ENCODE data around the gene ZNF454. TPM values are rescaled to one million over a fixed set of nuclear protein-coding genes. Genes with fewer than 3 reads are reported as not detected.

The ZNF454 gene
- polyA plus RNA-seq, 6 donors from 2014 or later, result 0.40 TPM; not detected in 5

DNA sequence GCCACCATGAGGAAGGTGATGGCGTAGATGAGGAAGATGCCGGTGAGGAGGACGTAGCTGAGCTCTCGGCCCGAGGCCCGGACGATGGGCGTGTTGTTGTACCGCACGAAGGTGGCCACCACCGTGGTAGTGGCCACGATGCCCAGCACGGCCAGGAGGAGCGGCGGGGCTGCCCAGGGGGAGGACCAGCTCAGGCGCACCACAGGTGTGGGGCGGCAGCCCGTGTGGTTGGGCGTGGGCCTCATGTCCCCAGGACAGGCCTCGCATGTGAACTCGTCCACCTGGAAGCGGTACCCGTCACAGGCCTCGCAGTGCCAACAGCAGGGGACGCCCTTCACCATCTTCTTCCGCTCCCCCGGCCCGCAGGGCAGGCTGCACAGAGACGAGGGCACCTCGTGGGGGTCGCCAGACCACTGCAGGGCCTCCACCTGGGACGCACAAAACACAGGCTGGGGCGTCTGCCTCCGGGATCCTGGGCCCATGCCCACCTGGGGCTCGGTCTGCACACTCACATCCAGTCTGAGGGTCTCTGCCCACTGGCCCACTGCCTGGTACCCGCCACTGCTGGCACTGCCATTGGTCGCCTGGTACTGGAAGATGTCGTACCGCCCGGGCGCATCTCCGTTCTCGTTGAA is 45.4 kb downstream of the ZNF454 start:
- H3K27ac Mint-ChIP-seq, result no peak overlapping the region
- no peaks in the 10 kb centered on the region for H3K36me3 Mint-ChIP-seq
- no peaks in the 10 kb centered on the region for H3K4me1 Mint-ChIP-seq
- peaks cover 6 to 31% (median 12%) of the 10 kb centered on the region in 7 donors for H3K9me3 Mint-ChIP-seq
- DNase-seq (no peak), ATAC-seq (ENCODE audit: low read depth in 2 of 2) (no peak)
- peaks cover 0 to under 1% (median 0%) of the 10 kb centered on the region in 3 donors for H3K27me3 Mint-ChIP-seq
- no peak overlapping the region for H3K4me3 Mint-ChIP-seq

DNA sequence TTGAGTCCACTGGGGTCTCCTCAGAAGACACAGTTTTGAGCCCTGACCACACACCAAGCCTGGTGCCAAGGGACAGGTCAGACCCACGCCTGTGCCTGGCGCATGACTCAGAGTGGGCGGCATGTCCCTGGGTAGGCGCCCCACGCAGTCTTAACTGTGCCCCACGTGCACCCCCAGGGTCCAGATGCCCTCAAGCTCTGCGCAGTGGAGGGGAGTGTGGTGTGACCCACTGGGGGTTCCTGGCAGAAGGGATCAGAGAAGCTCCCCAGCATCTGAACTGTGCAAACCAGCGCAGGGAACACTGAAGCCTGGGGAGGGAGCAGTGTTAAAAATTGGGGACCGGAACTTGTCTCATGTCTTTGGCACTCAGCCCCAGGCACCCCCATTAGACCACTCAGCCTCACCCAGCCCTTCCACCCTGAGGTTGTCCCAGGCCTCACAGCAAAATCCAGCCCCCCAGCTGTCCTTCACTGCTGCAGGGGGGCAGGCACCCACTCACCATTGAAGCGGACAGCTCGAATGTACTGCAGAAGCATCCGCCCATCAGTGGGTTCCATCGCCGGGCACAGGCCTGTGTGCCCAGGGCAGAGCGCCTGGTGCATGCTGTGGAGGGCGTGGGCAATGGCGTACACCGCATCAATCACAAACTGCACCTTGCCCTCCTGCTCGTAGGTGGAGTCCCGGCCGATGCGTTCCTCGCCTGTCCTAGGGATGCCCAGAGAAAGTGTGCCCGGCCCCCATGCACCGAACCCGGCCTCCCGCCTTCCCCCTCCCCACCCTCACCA is 47.6 kb downstream of the ZNF454 start:
- Mint-ChIP-seq H3K4me3 (peak overlapping the region in 1 of 8 donors; percentile 52), H3K9me3 (peaks cover 3 to 23% (median 12%) of the 10 kb centered on the region in 7 donors), H3K36me3 (peaks cover 0 to 15% of the 10 kb centered on the region in 2 donors), H3K4me1 (peaks cover 0 to 6% (median 4%) of the 10 kb centered on the region in 3 donors), H3K27ac (no peak overlapping the region), H3K27me3 (peaks cover 10 to 22% (median 21%) of the 10 kb centered on the region in 3 donors)
- ATAC-seq (ENCODE audit: low read depth in 2 of 2) (no peak), DNase-seq (no peak)

GRCh38 chr5:178989311-178989710 is 48.3 kb downstream of the ZNF454 start:
- no peak for ATAC-seq (ENCODE audit: low read depth in 2 of 2)
- H3K4me3 Mint-ChIP-seq, result no peak overlapping the region
- peaks cover 0 to 6% (median 4%) of the 10 kb centered on the region in 3 donors for H3K4me1 Mint-ChIP-seq
- H3K27ac Mint-ChIP-seq, result no peak overlapping the region
- H3K27me3 Mint-ChIP-seq, result peaks cover 11 to 28% (median 28%) of the 10 kb centered on the region in 3 donors
- H3K36me3 Mint-ChIP-seq, result peaks cover 0 to 15% of the 10 kb centered on the region in 2 donors
- peaks cover 3 to 23% (median 12%) of the 10 kb centered on the region in 7 donors for H3K9me3 Mint-ChIP-seq
- no peak for DNase-seq

DNA sequence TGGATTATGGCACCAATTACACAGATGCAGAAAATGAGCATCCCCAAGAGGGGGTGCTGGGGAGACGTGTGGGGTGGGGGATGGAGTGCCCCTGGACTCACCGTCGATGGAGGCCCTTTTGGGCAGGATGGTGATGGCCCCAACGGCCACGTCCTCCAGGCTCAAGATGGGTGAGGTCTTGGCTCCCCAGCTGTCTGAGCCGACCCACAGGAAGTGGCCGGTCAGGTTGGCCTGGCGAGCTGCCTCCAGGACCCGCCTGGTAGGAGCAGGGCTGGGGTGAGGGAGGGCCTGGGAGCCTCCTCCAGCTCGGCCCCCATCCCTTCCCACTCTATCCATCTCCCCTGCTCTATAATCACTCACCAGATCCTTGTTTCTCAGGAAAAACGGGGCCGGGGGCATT is 49.5 kb downstream of the ZNF454 start:
- Mint-ChIP-seq H3K9me3 (peaks cover 3 to 23% (median 13%) of the 10 kb centered on the region in 7 donors), H3K4me3 (no peak overlapping the region), H3K27ac (no peak overlapping the region), H3K36me3 (peaks cover 0 to 20% of the 10 kb centered on the region in 2 donors), H3K27me3 (peaks cover 11 to 34% (median 33%) of the 10 kb centered on the region in 3 donors), H3K4me1 (peaks cover 5 to 9% (median 7%) of the 10 kb centered on the region in 3 donors)
- ATAC-seq (ENCODE audit: low read depth in 2 of 2), result no peak
- DNase-seq, result no peak

GRCh38 chr5:178991190-178992145 is 50.5 kb downstream of the ZNF454 start:
- DNase-seq, result no peak
- Mint-ChIP-seq H3K27me3 (peaks cover 14 to 44% (median 43%) of the 10 kb centered on the region in 3 donors), H3K4me3 (no peak overlapping the region), H3K36me3 (peaks cover 0 to 24% of the 10 kb centered on the region in 2 donors), H3K9me3 (peaks cover 3 to 23% (median 11%) of the 10 kb centered on the region in 7 donors), H3K27ac (peak overlapping the region in 1 of 6 donors; percentile 9), H3K4me1 (peaks cover 8 to 9% (median 9%) of the 10 kb centered on the region in 3 donors)
- no peak for ATAC-seq (ENCODE audit: low read depth in 2 of 2)

- peaks cover 1 to 18% (median 10%) of the 10 kb centered on the region in 7 donors for H3K9me3 Mint-ChIP-seq
- H3K36me3 Mint-ChIP-seq, result peaks cover 0 to 24% of the 10 kb centered on the region in 2 donors
- no peak overlapping the region for H3K27ac Mint-ChIP-seq
- peak overlapping the region in 1 of 8 donors; percentile 41 for H3K4me3 Mint-ChIP-seq
- H3K4me1 Mint-ChIP-seq, result peaks cover 8 to 9% (median 9%) of the 10 kb centered on the region in 3 donors
- DNase-seq, result no peak
- ATAC-seq (ENCODE audit: low read depth in 2 of 2), result no peak
- H3K27me3 Mint-ChIP-seq, result peaks cover 19 to 52% (median 48%) of the 10 kb centered on the region in 3 donors
Measured at GRCh38 chr5:178992291-178992895, 51.4 kb downstream of the ZNF454 start.

DNA sequence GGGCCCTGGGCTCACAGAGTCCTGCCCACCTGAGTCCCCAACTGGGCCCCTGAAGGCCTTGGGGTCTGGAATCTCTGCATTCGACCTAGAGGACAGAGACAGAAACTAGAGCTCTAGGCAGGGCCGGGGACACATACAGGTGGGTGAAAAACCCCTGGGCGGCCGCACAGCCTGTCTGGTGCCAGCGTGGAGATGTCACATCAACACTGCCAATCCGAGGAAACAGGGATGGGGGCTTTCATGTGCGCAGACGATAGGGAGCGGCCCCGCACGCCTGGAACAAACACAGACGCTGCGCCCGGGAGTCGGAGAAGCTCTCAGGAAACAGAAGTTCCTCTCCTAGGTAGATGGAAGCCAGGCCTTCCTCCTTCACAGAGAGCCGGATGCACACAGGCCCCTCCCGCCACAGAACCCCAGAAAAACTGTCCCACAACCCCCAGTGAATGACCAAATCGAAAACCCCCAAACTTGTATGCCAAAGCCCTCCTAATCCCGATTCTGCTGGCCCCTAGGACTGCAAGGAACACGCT is 52.3 kb downstream of the ZNF454 start:
- peaks cover 0 to 12% (median 6%) of the 10 kb centered on the region in 7 donors for H3K9me3 Mint-ChIP-seq
- peak overlapping the region in 2 of 8 donors; percentile 4 to 35 for H3K4me3 Mint-ChIP-seq
- ATAC-seq (ENCODE audit: low read depth in 2 of 2) (no peak), DNase-seq (no peak)
- peaks cover 0 to 24% of the 10 kb centered on the region in 2 donors for H3K36me3 Mint-ChIP-seq
- peaks cover 8 to 9% (median 9%) of the 10 kb centered on the region in 3 donors for H3K4me1 Mint-ChIP-seq
- peaks cover 19 to 53% (median 48%) of the 10 kb centered on the region in 3 donors for H3K27me3 Mint-ChIP-seq
- peak overlapping the region in 1 of 6 donors; percentile 72 for H3K27ac Mint-ChIP-seq

DNA sequence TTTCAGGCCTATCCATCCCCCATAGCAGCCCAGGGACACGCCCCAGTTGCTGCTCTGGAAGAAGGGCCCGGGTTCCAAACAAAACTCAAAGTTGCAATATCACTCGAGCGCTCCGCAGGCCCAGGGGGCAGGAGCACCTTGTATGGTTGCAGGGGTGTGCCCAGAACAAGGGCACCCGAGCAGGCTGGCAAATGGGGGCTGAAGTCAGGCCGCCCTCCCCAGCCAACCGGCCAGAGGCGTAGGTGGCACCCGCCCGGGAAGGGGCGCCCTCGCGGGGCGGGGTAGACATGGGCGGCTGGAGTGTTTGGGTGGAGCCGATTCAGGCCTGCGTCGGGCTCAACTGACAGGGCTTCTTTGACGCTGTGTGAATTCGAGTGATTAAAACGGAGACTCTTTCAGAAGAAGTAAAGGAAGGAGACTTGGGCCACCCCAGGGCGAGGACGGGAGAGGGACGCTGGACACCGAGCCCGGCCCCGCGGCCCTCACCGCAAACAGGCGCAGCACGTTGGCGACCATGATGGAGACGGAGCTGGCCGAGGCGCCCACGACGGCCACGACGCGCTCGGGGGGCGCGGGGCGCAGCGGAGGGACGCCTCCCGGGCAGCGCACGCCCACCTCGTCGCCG is 53.1 kb downstream of the ZNF454 start:
- ATAC-seq (ENCODE audit: low read depth in 2 of 2) (no peak), DNase-seq (no peak)
- H3K27ac Mint-ChIP-seq, result no peak overlapping the region
- H3K4me1 Mint-ChIP-seq, result peaks cover 8 to 9% (median 9%) of the 10 kb centered on the region in 3 donors
- H3K9me3 Mint-ChIP-seq, result peaks cover 3 to 12% (median 6%) of the 10 kb centered on the region in 7 donors
- peaks cover 19 to 58% (median 48%) of the 10 kb centered on the region in 3 donors for H3K27me3 Mint-ChIP-seq
- H3K36me3 Mint-ChIP-seq, result peaks cover 0 to 24% of the 10 kb centered on the region in 2 donors
- no peak overlapping the region for H3K4me3 Mint-ChIP-seq

DNA sequence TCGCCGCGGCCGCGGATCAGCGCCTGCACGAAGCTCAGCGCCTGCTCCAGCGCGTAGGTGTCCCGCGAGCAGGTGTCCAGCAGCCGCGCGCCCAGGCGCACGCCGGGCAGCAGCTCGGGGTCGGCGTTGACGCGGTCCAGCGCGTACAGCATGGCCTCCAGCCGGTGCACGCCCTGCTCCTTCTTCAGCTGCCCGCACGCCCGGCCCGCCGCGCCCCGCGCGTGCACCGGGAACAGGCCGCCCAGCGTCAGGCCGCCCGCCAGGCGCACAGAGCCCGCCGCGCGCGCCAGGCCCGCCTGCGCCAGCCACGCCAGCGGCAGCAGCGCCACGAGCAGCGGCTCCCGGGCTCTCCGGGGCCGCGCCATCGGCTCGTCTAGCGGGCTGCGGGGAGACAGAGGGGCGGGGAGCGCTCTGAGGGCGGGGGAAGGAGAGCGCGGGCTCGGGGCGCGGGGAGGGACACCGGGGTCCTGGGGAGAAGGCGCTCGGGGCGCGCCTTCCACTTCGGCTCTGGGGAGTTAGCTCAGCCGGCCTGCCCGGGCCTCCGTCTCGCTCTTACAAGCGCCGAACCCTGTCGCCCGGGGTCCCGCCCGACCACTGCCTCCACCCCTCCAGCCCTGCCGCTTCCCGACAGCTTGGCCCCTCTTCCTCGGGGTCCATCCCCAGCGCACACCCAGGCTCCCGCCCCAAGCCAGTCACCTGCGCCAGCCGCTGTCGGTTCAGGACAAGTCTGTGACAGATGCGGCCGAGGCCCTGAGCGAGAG is 53.8 kb downstream of the ZNF454 start, which contains the start of gene GRM6:
Gene GRM6 (minus strand): TSS at position 741 of the 761 bp plus-strand sequence. CDS start 376 bp downstream, at position 365.
- peaks cover 0 to 12% (median 4%) of the 10 kb centered on the region in 7 donors for H3K9me3 Mint-ChIP-seq
- DNase-seq, result no peak
- peaks cover 0 to 24% of the 10 kb centered on the region in 2 donors for H3K36me3 Mint-ChIP-seq
- H3K4me1 Mint-ChIP-seq, result peaks cover 8 to 9% (median 9%) of the 10 kb centered on the region in 3 donors
- peaks cover 19 to 59% (median 48%) of the 10 kb centered on the region in 3 donors for H3K27me3 Mint-ChIP-seq
- no peak within 1 kb of the TSS for H3K27ac Mint-ChIP-seq
- H3K4me3 Mint-ChIP-seq, result peak within 1 kb of the TSS in 2 of 8 donors; percentile 55 to 57
- ATAC-seq (ENCODE audit: low read depth in 2 of 2), result no peak

GRCh38 chr5:178995341-178995690 is 54.3 kb downstream of the ZNF454 start:
- no peak for ATAC-seq (ENCODE audit: low read depth in 2 of 2)
- Mint-ChIP-seq H3K27ac (no peak overlapping the region), H3K36me3 (peaks cover 0 to 24% of the 10 kb centered on the region in 2 donors), H3K27me3 (peaks cover 19 to 59% (median 48%) of the 10 kb centered on the region in 3 donors), H3K4me3 (peak overlapping the region in 2 of 8 donors; percentile 17 to 55), H3K9me3 (peaks cover 0 to 10% (median 4%) of the 10 kb centered on the region in 7 donors), H3K4me1 (peaks cover 8 to 9% (median 9%) of the 10 kb centered on the region in 3 donors)
- no peak for DNase-seq

DNA sequence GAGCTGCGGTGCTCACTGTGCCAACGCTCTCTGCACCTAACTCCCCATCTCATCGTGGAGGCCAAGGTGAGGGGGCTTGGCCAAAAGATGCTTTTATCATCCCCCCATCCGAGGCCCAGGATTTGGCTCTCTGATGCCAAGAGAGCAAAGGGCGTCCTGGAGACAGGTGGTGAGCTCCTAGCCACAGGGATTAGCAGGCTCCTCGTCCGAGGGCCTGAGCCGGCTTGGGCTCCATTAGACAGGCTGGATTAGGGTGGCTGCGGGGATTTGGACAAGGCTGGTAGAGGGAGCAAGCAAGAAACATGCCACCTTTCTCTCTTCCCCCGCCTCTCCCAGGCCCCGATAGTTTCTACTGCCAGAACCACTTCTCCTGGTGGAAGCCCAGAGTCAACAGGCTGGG is 55.2 kb downstream of the ZNF454 start:
- Mint-ChIP-seq H3K27ac (no peak overlapping the region), H3K4me1 (peaks cover 8 to 9% (median 9%) of the 10 kb centered on the region in 3 donors), H3K9me3 (peaks cover 0 to 10% (median 4%) of the 10 kb centered on the region in 7 donors), H3K4me3 (no peak overlapping the region), H3K27me3 (peaks cover 19 to 59% (median 48%) of the 10 kb centered on the region in 3 donors), H3K36me3 (peaks cover 0 to 24% of the 10 kb centered on the region in 2 donors)
- ATAC-seq (ENCODE audit: low read depth in 2 of 2) (no peak), DNase-seq (no peak)
